T1000 (cell line): ENCODE data around the gene CDK5R1.
"Not testable (repeated sequence)": the region's sequence is repeated elsewhere in the genome, so short reads cannot be mapped to it uniquely, and the experiment has no call there.

Experiments used
- DNase-seq: peaks from one replicate; lab custom pipeline; 2025; ENCODE audit warnings: mixed read lengths; lab: John Stamatoyannopoulos, UW

The CDK5R1 gene

GRCh38 chr17:32486701-32487472, at the start of gene CDK5R1:
Gene CDK5R1, plus strand, starts transcription at chr17:32486993. Its CDS starts 628 bp downstream, at chr17:32487621.
- DNase-seq: peak; percentile 59

DNA sequence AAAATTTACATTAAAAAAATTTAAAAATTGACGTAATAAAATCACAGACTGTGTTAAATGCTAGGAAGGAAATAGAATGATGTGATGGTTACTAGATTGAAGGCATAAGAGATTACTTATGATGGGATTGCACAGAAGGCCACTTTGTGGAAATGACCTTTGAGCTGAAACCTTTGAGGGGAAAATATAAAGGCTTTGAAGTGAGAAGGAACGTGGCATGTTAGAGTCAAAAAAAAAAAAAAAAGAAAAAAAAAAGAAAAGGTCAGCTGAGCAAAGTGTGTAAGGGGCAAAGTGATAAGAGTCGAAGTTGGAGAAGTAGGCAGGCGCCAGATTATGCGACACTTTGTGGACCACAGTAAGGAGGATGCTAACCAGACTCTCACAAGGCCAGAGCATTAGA, 46.1 kb upstream of the CDK5R1 start:
- DNase-seq: no peak

DNA sequence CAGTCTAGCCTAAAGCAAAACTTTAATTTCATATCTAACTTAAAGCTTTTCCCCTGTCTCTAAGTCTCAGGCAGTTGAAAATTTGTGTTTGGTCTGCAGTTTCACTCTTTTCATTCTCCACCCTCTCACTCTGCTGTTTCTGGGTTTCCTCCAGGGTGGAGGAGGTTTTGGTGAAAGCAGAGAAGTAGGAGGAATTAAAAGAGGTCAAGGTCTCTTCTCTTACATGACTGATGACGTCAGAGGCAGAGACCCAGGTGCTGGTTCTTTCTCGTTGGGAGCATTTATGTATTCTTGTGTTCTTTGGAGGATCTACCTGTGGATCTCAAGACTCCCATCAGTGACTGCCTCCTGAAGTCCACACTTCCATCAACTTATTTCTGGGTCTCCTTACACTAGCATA, 44.9 kb upstream of the CDK5R1 start:
- DNase-seq: no peak

GRCh38 chr17:32443827-32444300, 42.9 kb upstream of the CDK5R1 start:
- no peak for DNase-seq

DNA sequence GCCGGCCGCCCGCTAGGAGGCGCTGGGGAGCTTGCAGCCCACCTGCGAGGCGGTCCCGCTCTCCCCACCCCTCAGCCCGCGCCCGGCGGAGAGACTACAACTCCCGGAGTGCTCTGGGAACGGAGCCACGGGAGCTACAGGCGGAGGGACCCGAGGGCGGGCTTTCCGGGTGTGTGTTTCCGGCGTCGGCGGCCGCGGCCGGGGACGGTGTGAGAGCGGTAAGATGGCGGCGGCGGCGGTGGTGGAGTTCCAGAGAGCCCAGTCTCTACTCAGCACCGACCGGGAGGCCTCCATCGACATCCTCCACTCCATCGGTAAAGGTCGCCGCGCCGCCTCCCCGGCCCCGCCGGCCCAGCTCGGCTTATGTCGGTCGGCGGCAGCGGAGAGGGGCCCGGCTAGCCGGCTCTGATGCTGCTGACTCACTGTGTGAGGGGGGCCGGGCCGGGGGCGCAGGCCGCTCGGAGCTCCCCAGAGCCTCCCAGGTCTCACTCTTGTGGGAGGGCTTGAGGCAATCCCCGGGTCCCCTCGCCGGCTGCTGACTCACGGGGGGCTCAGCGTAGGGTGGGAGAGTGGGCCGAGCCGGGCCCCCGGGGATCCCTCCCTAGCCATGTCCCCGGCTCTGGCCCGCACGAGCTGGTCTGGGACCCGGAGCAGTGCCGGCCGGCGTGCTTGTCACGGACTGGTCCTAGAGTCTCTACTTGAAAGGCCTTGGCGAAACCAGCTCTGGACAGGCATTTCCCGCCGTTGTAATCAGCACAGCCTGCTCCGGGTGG, 42.3 kb upstream of the CDK5R1 start, which contains the start of gene PSMD11:
TSS of gene PSMD11 (plus strand) at position 210 of the 773 bp plus-strand sequence. CDS start at position 224, 14 bp downstream.
- DNase-seq: peak; percentile 96

GRCh38 chr17:32445074-32445415, 41.7 kb upstream of the CDK5R1 start:
- no peak for DNase-seq

GRCh38 chr17:32445497-32445896, 41.3 kb upstream of the CDK5R1 start:
- no peak for DNase-seq

GRCh38 chr17:32445971-32446370, 40.8 kb upstream of the CDK5R1 start:
- DNase-seq: no peak

- no peak for DNase-seq
Observed at GRCh38 chr17:32446949-32447348, 39.8 kb upstream of the CDK5R1 start.

DNA sequence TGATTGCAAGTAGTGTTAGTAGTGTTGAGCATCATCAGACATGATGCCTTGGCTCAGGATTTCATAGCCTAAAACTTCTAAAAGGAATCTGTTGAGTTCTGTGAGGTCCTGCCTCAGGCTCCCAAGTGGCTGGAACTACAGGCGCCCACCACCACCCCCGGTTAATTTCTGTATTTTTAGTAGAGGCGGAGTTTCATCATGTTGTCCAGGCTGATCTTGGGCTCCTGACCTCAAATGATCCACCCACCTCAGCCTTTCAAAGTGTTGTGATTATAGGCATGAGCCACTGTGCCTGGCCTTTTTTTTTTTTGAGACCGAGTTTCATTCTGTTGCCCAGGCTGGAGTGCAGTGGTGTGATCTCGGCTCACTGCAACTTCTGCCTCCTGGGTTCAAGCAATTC, 36.8 kb upstream of the CDK5R1 start:
- no peak for DNase-seq

- not testable (repeated sequence) for DNase-seq
Observed at GRCh38 chr17:32450379-32450778, 36.4 kb upstream of the CDK5R1 start.

- DNase-seq: no peak
Observed at GRCh38 chr17:32451879-32452278, 34.9 kb upstream of the CDK5R1 start.

- no peak for DNase-seq
Observed at GRCh38 chr17:32452281-32452680, 34.5 kb upstream of the CDK5R1 start.

DNA sequence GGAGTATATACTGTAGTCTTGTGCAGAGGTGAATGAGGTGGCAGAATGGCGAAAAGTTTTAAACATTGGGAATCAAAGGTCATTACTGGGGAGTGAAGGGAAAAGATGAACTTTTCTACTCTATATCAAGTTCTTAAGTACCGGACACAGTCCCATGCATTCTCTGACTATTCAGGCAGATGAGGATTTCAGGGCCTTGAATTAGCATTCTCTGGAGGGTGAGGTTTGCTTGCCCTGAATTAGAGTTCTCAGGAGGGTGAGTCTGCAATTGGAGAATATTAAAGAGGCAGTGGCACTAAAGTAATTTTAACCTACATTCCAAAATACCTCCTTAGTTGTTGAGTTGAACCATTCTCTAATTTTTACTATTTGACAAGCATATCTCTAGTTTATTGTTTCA, 33.4 kb upstream of the CDK5R1 start:
- DNase-seq: no peak

DNA sequence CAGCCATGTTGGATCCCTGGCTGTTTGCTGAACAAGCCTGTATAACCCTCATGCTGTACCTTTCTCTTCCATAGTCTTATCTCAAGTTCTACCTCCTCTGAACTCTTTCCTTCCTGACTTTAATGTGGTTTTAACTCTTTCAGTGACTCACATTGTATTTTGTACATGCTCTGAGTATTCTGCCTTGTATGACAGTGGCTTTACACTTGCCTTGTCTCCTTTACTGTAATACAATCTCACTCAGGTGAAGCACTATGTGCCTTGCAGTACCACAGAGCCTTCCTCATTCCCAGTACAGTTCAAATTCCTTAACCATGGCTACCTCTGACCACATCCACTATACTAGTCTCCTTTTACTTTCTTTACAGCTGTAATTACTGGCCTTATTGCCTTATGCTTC, 28.4 kb upstream of the CDK5R1 start:
- no peak for DNase-seq

DNA sequence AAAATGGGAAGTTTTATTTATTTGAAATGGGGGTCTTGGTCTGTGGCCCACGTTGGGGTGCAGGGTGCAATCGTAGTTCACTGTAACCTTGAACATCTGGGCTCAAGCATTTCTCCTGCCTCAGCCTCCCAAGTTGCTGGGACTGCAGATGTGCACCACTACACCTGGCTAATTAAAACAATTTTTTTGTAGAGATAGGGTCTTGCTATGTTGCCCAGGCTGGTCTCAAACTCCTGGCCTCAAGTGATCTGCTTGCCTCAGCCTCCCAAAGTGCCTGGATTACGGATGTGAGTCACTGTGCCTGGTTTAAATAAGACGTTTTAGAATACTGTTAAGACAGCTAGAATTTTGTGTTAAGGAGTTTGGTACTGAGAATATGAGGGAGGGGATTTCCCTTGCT, 26.7 kb upstream of the CDK5R1 start:
- DNase-seq: no peak

- DNase-seq: no peak
Observed at GRCh38 chr17:32461498-32461852, 25.3 kb upstream of the CDK5R1 start.

DNA sequence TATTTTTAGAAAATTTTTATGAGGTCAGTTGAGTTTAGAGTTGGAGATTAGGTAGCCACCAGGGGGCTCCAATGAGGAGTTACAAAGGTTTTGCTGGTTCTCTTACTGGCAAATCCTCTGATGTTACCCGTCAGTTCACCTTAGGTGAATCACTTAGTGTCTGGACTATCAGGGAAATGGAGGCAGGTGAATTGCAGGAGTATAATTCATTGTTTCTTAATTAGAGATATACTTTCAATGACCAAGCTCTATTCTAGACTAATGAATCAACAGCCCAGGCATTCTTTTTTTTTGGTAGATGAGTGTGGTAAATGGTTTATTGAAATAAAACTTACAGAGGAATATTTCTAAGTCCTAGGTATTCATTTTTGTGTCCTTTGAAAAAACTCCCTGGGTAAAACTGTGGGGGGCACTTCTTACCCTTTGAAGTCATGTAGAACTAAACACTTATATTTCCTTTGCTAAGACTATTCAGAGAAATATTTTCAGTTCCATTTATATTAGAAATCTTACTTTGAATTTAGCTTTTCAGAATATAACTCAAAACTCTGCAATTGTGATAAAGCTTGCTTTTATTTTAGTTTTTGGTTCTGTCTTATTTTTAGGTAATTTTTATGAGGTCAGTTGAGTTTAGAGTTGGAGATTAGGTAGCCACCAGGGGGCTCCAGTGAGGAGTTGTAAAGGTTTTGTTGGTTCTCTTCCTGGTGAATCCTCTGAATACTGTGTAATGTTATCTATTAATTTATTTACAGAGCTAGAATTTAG, 24.8 kb upstream of the CDK5R1 start:
- no peak for DNase-seq

DNA sequence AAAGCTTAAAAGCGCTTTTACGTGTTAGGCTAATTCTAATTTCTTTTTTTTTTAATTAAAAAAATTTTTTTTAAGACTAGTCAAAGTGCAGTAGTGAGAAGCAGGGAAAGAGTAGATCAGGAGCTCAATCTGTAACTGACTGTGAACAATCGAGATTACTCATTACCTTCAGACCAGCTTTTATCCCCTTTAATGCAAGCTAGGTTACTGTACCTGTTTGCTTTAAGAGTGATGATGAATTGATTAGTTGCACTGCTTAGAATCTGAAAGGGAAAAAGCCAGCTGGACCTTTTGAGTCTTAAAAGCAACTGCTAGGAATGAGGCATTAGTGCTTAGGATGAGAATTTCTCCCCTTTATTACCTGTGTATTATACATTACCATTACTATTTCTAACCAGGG, 23.5 kb upstream of the CDK5R1 start:
- DNase-seq: no peak

DNA sequence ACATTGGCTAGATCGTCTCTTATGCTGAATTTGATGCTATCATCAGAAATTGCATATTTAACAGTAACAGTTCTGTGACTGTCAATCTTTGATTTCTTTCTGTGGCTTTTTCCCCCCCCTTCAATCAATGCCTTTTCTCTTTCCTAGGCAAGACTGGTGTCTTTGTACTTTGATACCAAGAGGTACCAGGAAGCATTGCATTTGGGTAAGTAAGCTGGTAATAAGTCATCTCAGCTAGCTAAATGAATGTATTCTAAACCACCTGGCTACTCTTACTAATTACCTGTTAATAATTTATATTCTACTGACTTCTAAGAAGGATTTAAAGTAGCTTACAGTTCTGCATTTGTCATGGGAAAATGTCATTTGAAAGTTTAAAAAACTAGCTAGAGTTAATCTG, 22.4 kb upstream of the CDK5R1 start:
- DNase-seq: no peak

DNA sequence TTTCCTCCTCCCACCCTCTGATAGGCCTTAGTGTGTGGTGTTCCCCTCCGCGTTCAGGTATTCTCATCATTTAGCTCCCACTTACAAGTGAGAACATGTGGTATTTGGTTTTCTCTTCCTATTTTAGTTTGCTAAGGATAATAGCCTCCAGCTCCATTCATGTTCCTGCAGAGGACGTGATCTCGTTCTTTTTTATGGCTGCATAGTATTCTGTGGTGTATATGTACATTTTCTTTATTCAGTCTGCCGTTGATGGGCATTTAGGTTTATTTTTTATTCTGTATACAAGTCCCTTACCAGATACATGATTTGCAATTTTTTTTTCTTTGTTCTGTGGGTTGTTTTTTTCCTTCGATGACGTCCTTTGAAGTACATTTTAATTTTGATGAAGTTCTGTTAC, 18.8 kb upstream of the CDK5R1 start:
- no peak for DNase-seq

DNA sequence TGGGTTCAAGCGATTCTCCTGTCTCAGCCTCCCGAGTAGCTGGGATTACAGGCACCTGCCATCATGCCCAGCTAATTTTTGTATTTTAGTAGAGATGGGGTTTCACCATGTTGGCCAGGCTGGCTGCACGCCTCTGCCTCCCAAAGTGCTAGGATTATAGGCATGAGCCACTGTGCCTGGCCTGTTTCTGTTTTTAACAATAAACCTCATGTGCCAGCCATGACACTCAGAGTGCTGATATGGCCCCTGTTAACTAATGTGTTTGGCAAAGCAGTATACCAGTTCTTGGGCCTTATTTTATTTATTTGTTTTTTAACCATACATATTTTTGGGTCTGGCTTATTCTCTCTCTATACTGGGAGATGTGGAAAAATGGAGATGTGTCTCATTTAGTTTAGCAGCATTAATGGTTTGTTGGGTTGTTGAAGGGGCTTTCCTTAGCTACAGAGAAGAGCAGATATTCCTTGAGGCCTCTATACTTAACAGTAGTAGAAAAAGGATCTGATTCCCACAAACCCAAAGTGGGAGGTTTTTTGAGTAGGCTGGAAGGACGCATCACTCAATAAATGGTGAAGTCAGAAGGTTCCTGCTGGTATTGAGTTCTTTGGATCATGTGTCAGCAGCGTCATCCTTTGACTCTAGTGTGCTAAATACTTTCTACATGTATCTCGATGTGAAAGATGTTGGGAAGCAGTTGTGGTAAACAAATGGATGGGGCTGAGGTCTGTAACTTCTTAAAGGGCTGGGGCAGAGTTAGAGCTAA, 16.2 kb upstream of the CDK5R1 start:
- DNase-seq: no peak
